Measurements from ENCODE around the gene TFAP2A. TPM values are rescaled to one million over a fixed set of nuclear protein-coding genes. Genes with fewer than 3 reads are reported as not detected.

Gene TFAP2A
- total RNA-seq, 6 experiments from 2014 or later: 0.07 to 0.18 (median 0.12) TPM; not detected in 3

GRCh38 chr6:10449751-10450150 lies 34.9 kb upstream of the TFAP2A start:
- Histone ChIP-seq H3K4me1 (no peaks in the 10 kb centered on the region), H3K27me3 (no peaks in the 10 kb centered on the region), H3K36me3 (no peaks in the 10 kb centered on the region), H3K4me3 (no peak overlapping the region), H3K9me3 (no peaks in the 10 kb centered on the region), H3K27ac (no peak overlapping the region)
- TF ChIP-seq CTCF (IDR thresholded peaks at IDR 0.05) (no peak), POLR2A (IDR thresholded peaks at IDR 0.05) (no peak)
- WGBS (ENCODE audit: insufficient coverage, low coverage, low lambda C conversion rate, missing lambda C conversion rate): 61% methylated on average over 5 of the region's 5 CpGs
- DNase-seq: no peak
- intact Hi-C loops (cut with DNase I): no loop called here
- no peak for ATAC-seq

- DNase-seq (no peak), ATAC-seq (no peak)
- Histone ChIP-seq H3K4me3 (no peak overlapping the region), H3K4me1 (no peaks in the 10 kb centered on the region), H3K9me3 (no peaks in the 10 kb centered on the region), H3K27ac (no peak overlapping the region), H3K36me3 (no peaks in the 10 kb centered on the region), H3K27me3 (no peaks in the 10 kb centered on the region)
- intact Hi-C loops (cut with DNase I): no loop called here
- TF ChIP-seq CTCF (IDR thresholded peaks at IDR 0.05): no peak
- no peak for TF ChIP-seq POLR2A (IDR thresholded peaks at IDR 0.05)
- 35% methylated on average over 1 of the region's 1 CpG for WGBS (ENCODE audit: insufficient coverage, low coverage, low lambda C conversion rate, missing lambda C conversion rate)
Observed at GRCh38 chr6:10448096-10448495, 33.2 kb upstream of the TFAP2A start.

- DNase-seq: no peak
- no peaks in the 10 kb centered on the region for H3K4me1 ChIP-seq
- H3K36me3 ChIP-seq: no peaks in the 10 kb centered on the region
- no peaks in the 10 kb centered on the region for H3K9me3 ChIP-seq
- no peak for TF ChIP-seq CTCF (IDR thresholded peaks at IDR 0.05)
- no peak for TF ChIP-seq POLR2A (IDR thresholded peaks at IDR 0.05)
- H3K27me3 ChIP-seq: no peaks in the 10 kb centered on the region
- no CpG with 5 or more reads among the region's 1 CpG for WGBS (ENCODE audit: insufficient coverage, low coverage, low lambda C conversion rate, missing lambda C conversion rate)
- no peak for ATAC-seq
- intact Hi-C loops (cut with DNase I): no loop called here
- no peak overlapping the region for H3K27ac ChIP-seq
- no peak overlapping the region for H3K4me3 ChIP-seq
Observed at GRCh38 chr6:10446548-10446947, 31.7 kb upstream of the TFAP2A start.

DNA sequence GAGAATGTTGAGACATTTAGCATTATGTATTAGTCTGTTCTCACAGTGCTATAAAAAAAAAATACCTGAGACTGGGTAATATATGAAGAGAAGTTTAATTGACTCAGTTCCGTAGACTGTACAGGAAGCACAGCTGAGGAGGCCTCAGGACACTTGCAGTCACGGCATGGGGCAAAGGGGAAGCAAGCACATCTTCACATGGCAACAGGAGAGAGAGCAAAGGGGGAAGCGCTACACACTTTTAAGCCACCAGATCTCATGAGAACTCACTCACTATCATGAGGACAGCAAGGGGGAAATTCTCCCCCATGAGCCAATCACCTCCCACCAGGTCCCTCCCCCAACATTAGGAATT lies 26.8 kb upstream of the TFAP2A start:
- 67% methylated on average over 1 of the region's 3 CpGs for WGBS (ENCODE audit: insufficient coverage, low coverage, low lambda C conversion rate, missing lambda C conversion rate)
- no peaks in the 10 kb centered on the region for H3K36me3 ChIP-seq
- no peaks in the 10 kb centered on the region for H3K4me1 ChIP-seq
- TF ChIP-seq POLR2A (IDR thresholded peaks at IDR 0.05): no peak
- no peak for TF ChIP-seq CTCF (IDR thresholded peaks at IDR 0.05)
- H3K27me3 ChIP-seq: no peaks in the 10 kb centered on the region
- H3K27ac ChIP-seq: no peak overlapping the region
- no peak overlapping the region for H3K4me3 ChIP-seq
- no peaks in the 10 kb centered on the region for H3K9me3 ChIP-seq
- intact Hi-C loops (cut with DNase I): no loop called here
- ATAC-seq: no peak
- DNase-seq: no peak

- Histone ChIP-seq H3K4me1 (no peaks in the 10 kb centered on the region), H3K36me3 (no peaks in the 10 kb centered on the region), H3K27ac (no peak overlapping the region), H3K9me3 (no peaks in the 10 kb centered on the region), H3K4me3 (no peak overlapping the region), H3K27me3 (no peaks in the 10 kb centered on the region)
- TF ChIP-seq POLR2A (IDR thresholded peaks at IDR 0.05): no peak
- no peak for TF ChIP-seq CTCF (IDR thresholded peaks at IDR 0.05)
- WGBS (ENCODE audit: insufficient coverage, low coverage, low lambda C conversion rate, missing lambda C conversion rate): 48% methylated on average over 7 of the region's 7 CpGs
- peak; percentile 28 to 81 (median 60) for ATAC-seq
- DNase-seq: peak in 1 of 3 donors; percentile 59
- intact Hi-C loops (cut with DNase I): no loop called here
Observed at GRCh38 chr6:10441004-10441654, 26.3 kb upstream of the TFAP2A start.

Measured in right lobe of liver (tissue), 6 donors.